ENCODE results near the gene CEP55.

GRCh38 chr10:93463723-93464476 is 32.5 kb upstream of the CEP55 start:
- no peak for TF ChIP-seq PKNOX1 (IDR thresholded peaks at IDR 0.05)
- TF ChIP-seq FOXM1 (IDR thresholded peaks at IDR 0.05; ENCODE audit: borderline replicate concordance), result no peak
- no peak for TF ChIP-seq BHLHE40 (IDR thresholded peaks at IDR 0.05; ENCODE audit: borderline replicate concordance)
